ENCODE data around the gene DECR2. TPM values are rescaled to one million over a fixed set of nuclear protein-coding genes. Genes with fewer than 3 reads are reported as not detected.

DECR2 gene
- total and polyA plus RNA-seq, 9 of the 15 experiments (the other 6 are each of a cell fraction or from before 2014, with no cell fraction given) = 1.0 to 31.9 (median 10.3) TPM

DNA sequence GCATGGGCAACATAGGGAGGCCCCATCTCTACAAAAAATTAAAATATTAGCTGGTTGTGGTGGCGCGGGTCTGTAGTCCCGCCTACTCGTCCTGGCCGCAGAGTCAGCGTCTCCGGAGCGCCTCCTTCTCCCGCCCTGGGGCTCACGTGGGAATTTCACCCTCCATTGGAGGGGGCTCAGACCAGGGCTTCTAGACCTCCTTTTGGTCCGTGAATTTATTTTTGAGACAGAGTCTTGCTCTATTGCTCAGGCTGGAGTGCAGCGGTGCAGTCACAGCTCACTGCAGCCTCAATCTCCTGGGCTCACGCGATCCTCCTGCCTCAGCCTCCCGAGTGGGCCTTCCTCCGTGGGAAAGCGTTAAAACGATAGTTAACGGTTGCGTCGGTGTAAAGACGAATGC lies 5.1 kb upstream of the DECR2 start (continued):
- TF ChIP-seq PPARD (CRISPR knock-in tag; IDR thresholded peaks at IDR 0.05) (no peak), COPS2 (conservative IDR thresholded peaks at IDR 0.05) (no peak), ZBTB17 (CRISPR knock-in tag; IDR thresholded peaks at IDR 0.05) (no peak), CBX1 (IDR thresholded peaks at IDR 0.05; ENCODE audit: low read depth) (no peak), FOXJ3 (CRISPR knock-in tag; IDR thresholded peaks at IDR 0.05) (no peak), ZNF184 (CRISPR knock-in tag; IDR thresholded peaks at IDR 0.05) (no peak), ZNF146 (CRISPR knock-in tag; IDR thresholded peaks at IDR 0.05; ENCODE audit: unreplicated experiment) (no peak), ZNF764 (CRISPR knock-in tag; IDR thresholded peaks at IDR 0.05; ENCODE audit: low read depth) (no peak), CAMTA2 (CRISPR knock-in tag; conservative IDR thresholded peaks at IDR 0.05) (no peak), TSC22D4 (tag; IDR thresholded peaks at IDR 0.05) (no peak), CBX5 (IDR thresholded peaks at IDR 0.05; ENCODE audit: borderline replicate concordance, low read depth) (no peak), YY1 (IDR thresholded peaks at IDR 0.05; ENCODE audit: borderline replicate concordance in 1 of 3, control insufficient read depth in 1 of 3, extremely low read depth in 1 of 3, insufficient read depth in 3 of 3, insufficient read length in 1 of 3, insufficient replicate concordance in 2 of 3, low read depth in 1 of 3, low read length in 2 of 3) (peak in 1 of 3 experiments; percentile 73), ZNF57 (CRISPR knock-in tag; IDR thresholded peaks at IDR 0.05) (no peak), SREBF2 (CRISPR knock-in tag; IDR thresholded peaks at IDR 0.05) (no peak), TAF7 (tag; IDR thresholded peaks at IDR 0.05) (0 out of 2 replicates have a peak, but pooled peaks have one; percentile 46), KDM1A (IDR thresholded peaks at IDR 0.05) (peak; percentile 42 to 60; a peak in 2 of 4 replicates), OTX1 (CRISPR knock-in tag; IDR thresholded peaks at IDR 0.05) (no peak; the same call in 1 of the 2 replicates), ZBTB8A (IDR thresholded peaks at IDR 0.05; ENCODE audit: partially characterized antibody) (no peak), HSF4 (CRISPR knock-in tag; IDR thresholded peaks at IDR 0.05; ENCODE audit: borderline replicate concordance) (no peak), RFX1 (IDR thresholded peaks at IDR 0.05) (no peak), TAL1 (IDR thresholded peaks at IDR 0.05) (no peak), CTBP1 (IDR thresholded peaks at IDR 0.05; ENCODE audit: borderline replicate concordance) (no peak), ZNF124 (CRISPR knock-in tag; IDR thresholded peaks at IDR 0.05) (no peak), RFX5 (IDR thresholded peaks at IDR 0.05; ENCODE audit: low read depth, low read length) (no peak), MAZ (CRISPR knock-in tag; conservative IDR thresholded peaks at IDR 0.05 in 1 of 2, IDR thresholded peaks at IDR 0.05 in 1 of 2) (peak; percentile 11 to 75; a peak in 3 of 4 replicates)
- TF ChIP-seq, protein P1, sequence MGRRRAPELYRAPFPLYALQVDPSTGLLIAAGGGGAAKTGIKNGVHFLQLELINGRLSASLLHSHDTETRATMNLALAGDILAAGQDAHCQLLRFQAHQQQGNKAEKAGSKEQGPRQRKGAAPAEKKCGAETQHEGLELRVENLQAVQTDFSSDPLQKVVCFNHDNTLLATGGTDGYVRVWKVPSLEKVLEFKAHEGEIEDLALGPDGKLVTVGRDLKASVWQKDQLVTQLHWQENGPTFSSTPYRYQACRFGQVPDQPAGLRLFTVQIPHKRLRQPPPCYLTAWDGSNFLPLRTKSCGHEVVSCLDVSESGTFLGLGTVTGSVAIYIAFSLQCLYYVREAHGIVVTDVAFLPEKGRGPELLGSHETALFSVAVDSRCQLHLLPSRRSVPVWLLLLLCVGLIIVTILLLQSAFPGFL (CRISPR knock-in tag; IDR thresholded peaks at IDR 0.05) = no peak
- TF ChIP-seq, protein P2, sequence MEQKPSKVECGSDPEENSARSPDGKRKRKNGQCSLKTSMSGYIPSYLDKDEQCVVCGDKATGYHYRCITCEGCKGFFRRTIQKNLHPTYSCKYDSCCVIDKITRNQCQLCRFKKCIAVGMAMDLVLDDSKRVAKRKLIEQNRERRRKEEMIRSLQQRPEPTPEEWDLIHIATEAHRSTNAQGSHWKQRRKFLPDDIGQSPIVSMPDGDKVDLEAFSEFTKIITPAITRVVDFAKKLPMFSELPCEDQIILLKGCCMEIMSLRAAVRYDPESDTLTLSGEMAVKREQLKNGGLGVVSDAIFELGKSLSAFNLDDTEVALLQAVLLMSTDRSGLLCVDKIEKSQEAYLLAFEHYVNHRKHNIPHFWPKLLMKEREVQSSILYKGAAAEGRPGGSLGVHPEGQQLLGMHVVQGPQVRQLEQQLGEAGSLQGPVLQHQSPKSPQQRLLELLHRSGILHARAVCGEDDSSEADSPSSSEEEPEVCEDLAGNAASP (IDR thresholded peaks at IDR 0.05) = no peak
- TF ChIP-seq, protein P3, sequence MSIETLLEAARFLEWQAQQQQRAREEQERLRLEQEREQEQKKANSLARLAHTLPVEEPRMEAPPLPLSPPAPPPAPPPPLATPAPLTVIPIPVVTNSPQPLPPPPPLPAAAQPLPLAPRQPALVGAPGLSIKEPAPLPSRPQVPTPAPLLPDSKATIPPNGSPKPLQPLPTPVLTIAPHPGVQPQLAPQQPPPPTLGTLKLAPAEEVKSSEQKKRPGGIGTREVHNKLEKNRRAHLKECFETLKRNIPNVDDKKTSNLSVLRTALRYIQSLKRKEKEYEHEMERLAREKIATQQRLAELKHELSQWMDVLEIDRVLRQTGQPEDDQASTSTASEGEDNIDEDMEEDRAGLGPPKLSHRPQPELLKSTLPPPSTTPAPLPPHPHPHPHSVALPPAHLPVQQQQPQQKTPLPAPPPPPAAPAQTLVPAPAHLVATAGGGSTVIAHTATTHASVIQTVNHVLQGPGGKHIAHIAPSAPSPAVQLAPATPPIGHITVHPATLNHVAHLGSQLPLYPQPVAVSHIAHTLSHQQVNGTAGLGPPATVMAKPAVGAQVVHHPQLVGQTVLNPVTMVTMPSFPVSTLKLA (conservative IDR thresholded peaks at IDR 0.05) = peak; percentile 45 to 67; a peak in 3 of 4 replicates

Data from K562 (cell line).